GM18520 (cell line): Measurements from ENCODE around the gene ISG20.

Experiments used
- ATAC-seq: cut with Tn5 transposase; IDR thresholded peaks from one replicate; pipeline ENCODE4 v1.9.1; 2021; ENCODE audit not compliant: unreplicated experiment

ISG20 gene

DNA sequence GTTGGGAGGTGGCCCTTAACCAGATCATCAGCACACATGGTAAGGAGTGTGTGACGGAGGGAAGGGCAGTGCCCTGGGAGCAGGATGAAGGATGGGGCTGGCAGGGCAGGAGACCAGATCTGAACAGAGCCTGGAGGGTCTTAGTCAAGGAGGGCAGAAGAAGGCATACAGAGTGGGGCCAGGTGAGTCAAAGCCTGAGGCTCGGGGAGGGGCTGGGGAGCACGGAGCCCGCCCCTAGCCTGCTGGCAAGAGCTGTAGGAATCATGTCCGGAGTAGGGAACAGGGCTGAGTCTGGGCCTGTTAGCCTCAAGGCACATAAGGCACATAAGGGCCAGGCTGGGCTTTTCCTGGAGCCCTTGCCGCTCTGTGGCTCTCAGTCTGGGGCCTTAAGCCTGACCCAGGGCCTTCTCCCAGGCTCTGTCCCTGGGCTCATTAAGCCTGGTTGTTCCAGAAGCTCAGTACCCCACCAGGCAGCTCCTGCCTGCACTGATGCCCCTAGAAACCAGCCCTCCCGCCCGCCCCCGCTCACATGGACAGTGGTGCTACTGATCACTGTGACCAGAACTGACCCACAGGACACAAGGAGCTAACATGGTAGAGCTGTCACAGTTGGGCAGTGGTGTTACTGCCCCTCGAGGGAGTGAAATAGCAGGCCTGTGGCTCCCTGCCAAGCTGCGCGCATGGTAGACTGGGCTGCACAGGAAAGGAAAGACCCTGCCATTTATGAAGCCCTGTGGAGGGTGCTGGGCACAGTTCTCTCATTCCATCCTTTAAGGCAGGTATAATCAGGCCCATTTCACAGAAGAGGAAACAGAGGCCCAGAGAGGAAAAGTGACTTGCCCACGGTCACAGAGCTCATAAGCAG lies 14.6 kb downstream of the ISG20 start:
- ATAC-seq: no peak

DNA sequence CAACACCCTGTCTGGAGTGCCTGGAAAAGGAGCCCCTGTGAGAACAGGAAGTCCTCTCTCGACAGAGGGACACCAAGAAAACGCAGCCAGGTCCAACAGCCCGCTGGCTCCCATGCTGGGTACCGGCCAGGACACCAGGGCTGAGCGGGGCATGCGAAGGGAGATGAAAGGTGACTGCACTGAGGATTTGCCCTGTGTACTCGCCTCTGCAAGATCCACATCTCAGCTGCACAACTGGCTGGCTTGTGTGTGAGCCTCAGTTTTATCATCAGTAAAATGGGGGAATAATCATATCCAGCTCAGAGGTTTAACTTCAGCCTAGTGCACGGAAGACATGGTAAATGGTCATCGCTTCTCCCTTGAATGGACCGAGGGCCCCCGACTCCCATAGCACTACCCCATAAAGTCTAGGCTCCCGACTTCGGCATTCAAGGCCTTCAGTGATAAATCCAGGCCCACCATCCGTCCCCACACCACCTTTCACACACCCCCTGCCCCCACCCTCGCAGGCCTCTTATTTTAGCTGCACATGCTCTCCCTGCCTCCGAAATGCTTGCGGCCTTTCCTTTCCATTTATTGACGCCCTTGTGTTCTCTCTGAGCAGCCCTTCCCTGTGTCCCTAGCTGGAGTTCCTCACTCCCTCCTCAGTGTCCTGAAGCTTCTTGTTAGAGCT lies 15.8 kb downstream of the ISG20 start:
- ATAC-seq: no peak

DNA sequence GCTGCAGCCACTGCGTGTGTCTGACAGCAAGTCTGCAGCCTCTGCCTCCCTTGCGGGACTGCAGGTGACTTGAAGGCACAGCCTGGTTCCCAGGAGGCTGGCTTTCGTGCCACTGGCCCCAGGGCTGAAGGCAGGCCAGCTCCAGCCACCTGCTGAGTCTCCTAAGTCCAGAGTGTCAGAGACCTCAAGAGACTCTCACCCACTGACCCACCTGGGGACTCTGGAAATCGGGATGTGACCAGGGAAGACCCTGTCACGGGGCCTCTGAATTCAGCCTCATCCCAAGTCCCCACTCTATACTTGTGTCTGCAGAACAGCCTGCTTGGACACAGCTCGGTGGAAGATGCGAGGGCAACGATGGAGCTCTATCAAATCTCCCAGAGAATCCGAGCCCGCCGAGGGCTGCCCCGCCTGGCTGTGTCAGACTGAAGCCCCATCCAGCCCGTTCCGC lies 16.3 kb downstream of the ISG20 start:
- ATAC-seq: no peak

DNA sequence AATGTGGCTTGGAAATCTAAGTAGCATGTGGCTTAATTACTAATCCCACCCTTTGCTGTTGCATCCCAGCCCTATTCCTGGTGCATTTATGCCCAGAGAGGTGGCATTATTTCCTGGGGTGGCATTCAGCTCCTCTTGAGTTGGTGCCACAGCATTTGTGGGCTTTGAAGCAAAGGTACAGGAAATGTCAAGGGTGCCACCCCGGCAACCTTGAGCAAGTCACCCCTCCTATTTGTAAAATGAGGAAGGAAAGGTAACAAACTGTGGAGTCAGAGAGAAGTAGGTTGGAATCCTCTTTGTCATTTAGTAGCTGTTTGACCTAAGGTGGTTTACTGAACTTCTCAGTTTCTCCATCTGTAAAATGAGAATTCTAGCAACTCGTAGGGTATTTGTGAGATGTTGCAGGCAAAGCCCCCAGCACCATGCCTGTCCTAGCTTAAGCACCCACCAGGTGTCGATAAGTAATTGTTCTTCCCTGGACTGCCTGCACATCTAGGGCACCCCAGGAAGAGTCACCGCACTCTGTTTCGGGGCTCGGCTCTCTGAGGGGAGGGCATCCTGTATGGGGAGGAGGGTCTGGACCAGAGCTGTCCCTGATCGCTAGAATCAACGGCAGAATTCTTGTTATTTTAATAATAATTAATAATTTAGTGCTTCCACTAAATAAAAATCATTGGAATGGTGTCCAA lies 17.1 kb downstream of the ISG20 start:
- ATAC-seq: no peak

DNA sequence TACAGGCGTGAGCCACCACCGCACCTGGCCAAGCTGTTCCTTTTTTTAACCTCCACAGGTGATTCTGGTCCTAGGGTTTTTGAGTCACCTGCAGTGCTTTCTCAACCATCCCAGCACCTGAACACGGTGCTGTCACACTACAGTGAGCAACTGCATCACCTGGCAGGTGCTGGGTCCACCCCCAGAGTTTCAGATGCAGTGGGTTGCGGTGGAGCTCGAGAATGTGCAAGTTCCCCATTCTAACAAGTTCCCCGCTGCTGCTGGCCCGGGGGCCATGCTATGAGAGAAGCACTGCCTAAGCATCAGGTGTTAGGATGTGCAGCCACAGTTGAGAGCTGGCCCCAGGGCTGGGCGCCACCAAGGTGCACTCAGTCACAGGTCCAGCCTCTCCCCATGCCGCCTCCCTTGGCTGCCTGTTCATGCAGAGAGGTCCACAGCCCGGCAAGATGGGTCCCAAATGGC lies 18.0 kb downstream of the ISG20 start:
- peak; percentile 82 for ATAC-seq

DNA sequence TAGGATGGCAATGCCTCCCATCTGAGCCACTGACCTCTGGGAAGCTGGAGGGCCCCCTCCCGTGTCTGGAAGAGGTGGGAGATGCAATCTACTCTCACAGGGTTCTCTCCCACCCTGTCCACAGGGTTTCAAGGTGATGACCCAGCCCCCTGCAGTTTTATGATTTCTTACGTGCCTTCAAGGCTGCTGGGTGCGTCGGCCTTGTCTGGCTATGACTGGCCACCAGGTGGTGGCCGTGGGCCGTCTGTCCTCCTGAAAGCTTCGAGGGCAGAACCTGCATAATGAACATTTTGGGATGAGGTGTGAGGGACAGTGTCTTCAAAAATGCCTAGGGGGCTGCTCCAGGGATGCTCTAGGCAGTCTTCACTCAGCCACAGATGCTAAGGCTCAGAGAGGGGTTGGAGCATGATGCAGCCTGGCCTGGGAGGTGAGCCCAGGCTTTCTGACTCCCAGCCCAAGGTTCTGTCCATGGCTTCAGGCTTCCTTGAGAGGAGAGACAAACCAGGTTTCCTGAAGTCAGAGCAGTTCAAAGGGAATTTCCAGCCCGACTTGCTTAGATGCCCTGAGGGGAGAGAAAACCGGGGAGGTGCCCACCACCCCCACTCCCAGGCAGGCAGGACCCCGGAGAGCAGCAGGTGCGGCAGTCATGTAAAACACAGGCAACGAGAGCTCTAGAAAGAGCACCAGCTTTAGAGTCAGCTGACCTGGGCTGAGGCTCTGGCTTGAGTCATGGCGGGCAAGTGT lies 18.7 kb downstream of the ISG20 start:
- ATAC-seq: no peak

DNA sequence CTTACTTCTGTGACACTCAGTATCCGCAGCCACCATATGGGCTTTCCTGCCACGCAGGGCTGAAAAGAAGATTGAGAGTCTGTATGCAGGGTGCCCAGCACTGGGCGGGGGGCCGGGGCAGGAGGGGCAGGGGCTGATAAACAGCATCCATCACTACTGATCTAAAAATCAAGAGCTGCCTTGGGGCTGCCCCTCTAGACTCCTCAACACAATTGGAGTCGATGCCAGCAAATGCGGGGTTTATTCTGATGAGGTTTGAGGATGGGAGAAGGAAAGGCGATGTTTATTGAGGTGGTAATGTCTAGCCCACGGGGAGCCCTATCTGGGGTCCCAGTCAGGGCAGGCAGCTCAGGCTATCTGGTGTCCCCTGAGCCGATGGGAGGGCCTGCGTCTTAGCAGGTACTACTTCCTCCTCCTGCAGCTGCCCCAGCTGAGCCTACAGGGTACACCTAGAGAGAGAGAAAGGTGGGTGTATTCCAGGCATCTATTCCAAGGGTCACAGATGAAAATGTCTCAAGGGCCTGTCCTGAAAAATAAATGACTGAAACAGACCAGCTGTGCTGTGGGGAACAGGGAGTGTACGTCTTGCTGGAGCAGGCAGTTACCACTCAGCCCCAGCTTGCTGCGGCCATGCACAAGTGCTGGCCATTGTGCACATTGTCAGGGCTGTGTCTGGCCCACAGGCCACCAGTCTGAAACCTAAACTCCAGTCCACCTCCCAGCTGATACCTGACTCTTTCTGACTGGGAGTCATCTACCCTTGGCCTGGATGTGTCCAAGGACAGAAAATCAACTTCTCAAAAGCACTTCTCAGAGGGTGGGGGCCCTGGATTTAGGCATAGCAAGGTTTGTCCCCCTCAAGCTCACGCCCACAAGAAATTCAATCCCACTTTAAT lies 19.5 kb downstream of the ISG20 start:
- ATAC-seq: no peak

DNA sequence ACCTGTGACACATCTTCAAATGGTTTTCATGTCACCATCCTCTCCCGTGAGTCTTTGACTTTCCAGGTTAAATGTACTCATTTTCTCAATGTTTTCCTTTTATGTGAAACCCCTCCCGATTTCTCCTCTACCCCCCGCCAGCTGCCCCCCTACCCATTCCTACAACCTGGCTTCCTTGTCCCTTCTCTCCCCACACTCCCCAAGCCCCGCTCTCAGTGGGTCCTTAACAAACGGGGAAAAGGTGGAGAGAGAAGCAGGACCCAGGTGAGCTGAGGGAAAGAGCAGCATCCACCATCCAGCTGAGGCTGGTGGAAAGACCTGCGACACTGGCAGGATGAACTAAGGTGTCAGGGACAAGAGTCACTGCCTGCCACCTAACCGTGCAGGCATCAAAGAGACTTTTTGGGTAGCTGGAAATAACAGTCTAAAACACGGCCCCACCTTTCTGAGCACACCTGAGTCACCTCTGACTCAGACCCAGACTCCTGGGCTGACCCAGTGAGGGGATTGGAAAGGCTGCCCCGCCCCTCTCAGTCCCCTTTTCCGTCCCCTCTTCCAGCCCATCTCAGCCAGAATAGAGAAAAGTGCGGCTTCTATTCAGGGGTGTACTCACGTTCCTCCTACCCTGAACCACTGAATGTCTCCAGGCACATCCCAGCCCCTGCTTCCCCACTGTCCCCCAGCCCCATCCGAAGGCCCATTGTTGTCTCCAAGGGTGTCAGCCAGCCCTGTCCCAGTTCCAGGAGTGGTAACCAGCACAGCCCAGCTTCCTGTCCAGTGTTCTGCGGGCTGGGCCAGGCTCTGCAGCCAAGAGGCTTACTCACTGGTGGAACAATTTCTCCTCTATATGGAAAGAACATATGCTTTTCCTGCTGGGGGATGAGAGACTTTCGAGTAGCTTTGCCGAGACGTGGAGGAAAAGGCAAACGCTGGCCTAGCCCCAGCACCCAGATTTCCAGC lies 20.4 kb downstream of the ISG20 start:
- ATAC-seq: no peak

DNA sequence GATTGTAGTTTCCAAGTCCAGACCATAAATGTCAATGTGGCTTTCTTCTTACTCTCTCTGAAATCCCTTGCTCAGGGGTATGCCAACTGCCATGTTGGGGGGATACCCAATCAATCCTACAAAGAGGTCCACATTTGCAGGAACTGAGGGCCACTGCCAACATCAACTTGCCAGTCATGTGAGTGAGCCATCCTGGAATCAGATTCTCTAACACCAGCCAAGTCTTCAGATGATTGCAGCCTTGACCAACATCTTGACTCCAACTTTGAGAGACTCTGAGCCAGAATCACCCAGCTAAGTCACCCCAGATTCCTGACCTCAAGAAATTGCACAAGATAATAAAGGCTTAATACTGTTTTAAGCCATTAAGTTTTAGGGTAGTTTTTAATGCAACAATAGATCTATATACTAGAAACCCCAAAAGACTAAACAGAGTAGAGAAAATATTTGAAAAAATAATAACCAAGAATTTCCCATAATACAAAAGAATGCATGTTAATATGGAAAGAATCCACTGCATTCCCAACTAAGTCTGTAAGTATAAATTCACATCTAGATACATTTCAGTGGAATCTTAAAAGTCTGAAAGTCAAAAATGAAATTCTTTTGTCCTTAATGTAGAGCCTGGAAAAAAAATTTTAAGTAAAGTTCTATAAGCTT lies 22.4 kb downstream of the ISG20 start:
- no peak for ATAC-seq

DNA sequence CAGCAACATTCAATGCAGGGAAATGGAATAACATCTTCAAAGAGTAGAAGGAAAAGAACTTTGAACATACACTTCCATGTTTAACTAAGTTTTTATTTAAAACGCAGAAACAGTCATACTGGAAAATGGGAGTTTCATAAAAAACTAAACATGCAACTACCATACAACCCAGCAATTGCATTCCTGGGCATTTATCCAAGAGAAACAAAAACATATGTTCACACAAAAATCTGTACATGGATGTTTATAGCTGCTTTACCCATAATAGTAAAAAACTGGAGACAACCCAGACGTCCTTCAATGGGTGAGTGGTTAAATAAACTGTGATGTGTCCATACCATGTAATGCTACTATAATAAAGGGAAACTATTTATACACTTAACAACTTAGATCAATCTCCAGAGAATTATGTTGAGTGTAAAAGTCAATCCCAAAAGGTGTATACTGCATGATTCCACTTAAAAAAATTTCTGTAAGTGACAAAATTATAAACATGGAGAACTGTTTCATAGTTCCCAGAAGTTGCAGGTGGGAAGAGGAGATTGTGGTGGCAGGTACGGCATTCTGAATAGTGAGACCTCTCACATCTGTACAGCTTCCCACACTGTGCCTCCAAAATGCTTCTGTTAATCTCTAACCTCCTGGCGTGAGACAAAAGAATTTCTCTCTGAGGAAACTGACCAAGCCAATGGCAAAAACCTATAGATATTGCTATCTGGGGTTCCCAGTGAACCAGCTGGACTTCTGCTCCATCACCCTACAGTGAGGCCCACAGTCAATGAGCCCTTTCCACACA lies 23.1 kb downstream of the ISG20 start:
- no peak for ATAC-seq

DNA sequence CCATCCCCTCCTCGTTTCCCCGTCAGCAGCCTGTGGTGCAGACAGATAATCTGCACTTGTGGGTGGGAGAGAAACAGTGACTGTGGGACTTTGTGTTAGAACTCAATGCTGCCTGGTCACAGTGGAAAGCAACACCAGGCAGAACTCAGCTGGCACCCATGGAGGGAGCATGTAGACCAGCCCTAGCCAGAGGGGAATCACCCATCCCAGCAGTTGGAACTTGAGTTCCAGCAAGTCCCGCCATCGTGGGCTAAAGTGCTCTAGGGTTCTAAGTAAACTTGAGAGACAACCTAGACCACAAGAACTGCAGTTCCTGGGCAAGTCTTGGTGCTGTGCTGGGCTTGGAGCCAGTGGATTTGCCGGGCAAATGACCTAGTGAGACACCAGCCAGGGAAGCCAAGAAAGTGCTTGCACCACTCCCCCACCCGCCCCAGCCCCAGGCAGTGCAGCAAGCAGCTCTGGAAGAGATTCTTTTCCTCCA lies 24.4 kb downstream of the ISG20 start:
- ATAC-seq: no peak

DNA sequence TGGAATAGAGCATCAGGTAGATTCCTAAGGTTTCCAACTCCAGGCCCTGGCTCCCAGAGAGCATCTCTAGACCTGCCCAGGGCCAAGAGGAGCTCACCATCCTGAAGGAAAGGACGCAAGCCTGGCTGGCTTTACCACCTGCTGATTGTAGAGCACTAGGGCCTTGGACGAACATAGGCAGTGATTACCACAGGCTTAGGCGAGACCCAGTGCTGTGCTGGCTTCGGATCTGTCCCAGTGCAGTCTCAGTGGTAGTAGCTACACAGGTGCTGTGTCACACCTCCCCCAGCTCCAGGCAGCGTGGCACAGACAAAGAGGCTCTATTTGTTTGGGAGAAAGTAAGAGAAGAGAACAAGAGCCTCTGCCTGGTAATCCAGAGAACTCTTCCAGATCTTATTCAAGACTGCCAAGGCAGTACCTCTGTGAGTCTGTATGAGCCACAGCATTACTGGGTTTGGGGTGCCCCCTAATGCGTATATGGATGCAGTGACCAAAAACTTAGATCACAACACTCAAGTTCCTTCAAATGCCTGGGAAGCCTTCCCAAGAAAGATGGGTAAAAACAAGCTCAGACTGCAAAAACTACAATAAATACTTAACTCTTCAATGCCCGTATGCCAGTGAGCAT lies 25.4 kb downstream of the ISG20 start:
- no peak for ATAC-seq

DNA sequence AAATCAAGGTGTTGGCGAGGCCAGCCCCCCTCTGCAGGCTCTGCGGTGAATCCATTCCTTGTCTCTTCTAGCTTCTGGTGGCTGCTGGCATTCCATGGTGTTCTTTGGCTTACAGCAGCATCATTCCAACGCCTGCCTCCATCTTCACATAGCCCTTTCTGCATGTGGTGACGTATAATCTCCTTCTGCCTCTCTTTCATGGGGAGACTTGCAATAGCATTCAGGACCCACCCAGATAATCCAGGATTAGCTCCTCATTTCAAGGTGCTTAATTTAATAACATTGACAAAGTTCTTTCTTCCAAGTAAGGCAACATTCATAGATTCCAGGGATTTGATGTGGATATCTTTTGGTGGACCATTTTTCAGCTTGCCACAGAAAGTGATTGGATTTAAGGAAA lies 35.8 kb downstream of the ISG20 start:
- no peak for ATAC-seq

DNA sequence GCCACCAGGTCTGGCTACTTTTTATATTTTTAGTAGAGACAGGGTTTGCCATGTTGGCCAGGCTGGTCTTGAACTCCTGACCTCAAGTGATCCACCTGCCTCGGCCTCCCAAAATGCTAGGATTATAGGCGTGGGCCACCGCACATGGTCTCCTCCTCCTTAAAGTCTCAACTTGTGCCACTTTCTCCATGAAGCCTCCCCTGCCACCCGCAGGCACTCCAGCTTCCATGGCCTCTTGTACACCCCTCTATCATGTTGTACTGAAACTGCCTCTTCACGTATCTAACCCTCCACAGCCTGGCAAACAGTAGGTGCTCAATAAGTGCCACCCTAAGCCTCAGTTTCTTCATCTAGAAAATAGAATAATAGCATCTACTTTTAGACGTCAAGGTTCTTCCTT lies 39.9 kb downstream of the ISG20 start:
- no peak for ATAC-seq

DNA sequence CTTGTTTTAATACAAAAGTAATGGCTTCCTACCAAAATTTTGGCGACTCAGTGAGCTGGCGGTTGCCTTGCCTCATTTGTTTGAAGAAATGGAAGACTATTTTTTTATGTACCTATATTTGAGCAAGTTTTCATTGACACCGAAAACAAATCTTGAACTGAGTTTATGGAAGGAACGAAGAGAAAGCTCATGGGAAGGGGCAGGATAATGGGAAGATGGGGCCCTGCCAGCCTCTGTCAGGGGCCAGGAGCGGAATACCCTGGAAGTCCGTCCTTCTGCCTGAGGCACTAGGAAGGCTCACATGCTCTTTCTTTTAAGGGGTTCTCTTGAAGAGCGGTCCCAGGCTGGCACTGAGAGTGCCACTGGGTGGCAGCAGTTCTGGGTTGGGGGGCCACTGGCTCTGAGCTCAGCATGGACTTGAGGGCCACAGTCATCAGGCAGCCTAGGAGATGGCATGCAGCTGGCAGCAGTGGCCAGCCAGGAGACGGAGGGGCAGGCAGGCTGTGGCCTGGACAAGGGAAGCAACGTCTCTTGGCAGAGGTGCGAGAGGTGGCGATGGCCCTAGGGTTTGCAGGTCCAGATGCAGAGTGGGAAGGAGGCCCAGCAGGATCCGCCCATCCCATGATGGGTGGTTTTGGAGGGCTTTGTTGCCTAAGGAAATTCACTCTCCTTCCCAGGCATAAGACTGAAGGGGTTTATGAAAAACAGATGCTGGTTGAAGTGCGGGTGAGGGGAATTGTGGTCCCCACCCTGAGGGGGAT lies 41.6 kb downstream of the ISG20 start:
- no peak for ATAC-seq

DNA sequence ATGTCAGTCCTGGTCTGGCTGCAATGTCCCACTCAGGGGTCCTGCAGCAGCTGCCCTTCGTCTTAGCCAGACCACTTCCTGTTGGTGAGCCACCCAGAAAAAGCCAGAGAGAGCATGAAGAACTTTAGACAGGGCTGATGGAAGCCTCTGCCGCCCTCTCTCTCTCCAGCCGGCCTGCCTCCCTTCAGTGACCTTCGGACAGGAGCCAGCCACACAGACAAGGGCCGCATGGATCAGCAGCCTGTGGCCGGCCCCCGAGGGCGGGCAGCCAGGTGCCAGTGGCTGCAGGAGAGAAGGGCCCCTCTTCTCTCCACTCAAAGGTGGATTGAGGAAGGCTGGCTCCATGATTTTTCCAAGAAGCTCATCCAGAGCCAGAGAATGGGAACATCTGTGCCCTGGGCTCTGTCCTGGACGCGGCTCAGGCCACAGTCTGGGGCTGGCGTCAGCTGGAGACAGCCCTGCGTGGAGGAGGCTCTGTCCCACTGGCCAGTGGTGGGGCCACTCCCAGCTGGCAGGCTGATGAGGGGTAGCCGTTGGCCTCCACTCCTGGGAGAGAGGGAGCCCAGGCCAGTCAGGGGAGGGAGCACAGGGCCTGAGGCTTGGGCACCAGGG lies 42.9 kb downstream of the ISG20 start:
- no peak for ATAC-seq
